HG02870 (cell line): ENCODE data around the gene UTP11.

Experiments used
- ATAC-seq: cut with Tn5 transposase; IDR thresholded peaks from one replicate; pipeline ENCODE4 v1.9.1; 2021; ENCODE audit warnings: mild to moderate bottlenecking, moderate library complexity; ENCODE audit not compliant: unreplicated experiment

Gene UTP11

DNA sequence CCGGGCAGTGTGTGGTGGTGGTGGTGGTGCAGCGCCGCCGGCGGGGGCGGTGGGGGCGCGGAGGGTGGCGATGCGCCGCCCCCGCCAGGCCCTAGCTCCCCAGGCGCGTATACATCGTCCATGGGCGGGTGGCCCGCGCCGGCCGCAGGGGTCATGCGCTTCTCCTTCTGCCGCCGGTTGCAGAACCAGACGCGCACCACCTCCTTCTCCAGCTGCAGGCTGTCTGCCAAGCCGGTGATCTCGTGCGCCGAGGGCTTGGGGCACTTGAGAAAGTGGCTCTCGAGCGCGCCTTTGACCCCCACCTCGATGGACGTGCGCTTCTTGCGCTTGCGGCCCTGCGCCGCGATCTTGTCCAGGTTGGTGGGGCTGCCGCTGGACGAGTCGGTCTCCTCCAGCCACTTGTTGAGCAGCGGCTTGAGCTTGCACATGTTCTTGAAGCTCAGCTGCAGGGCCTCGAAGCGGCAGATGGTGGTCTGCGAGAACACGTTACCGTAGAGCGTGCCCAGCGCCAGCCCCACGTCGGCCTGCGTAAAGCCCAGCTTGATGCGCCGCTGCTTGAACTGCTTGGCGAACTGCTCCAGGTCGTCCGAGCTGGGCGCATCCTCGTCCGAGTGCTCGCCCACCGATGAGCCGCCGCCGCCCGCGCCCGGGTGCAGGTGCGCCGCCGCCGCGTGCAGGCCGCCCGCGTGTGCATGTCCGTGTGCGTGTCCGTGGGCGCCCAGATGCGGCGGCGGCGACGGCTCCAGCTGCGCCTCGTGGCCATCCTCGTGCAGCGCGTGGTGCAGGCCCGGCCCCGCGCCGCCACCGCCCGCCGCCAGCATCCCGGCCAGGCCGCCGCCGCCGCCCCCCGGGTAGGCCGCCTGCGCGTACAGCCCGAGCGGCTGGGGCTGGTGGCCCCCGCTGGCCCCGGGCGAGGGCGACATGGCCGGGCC is 33.1 kb downstream of the UTP11 start:
- no peak for ATAC-seq

DNA sequence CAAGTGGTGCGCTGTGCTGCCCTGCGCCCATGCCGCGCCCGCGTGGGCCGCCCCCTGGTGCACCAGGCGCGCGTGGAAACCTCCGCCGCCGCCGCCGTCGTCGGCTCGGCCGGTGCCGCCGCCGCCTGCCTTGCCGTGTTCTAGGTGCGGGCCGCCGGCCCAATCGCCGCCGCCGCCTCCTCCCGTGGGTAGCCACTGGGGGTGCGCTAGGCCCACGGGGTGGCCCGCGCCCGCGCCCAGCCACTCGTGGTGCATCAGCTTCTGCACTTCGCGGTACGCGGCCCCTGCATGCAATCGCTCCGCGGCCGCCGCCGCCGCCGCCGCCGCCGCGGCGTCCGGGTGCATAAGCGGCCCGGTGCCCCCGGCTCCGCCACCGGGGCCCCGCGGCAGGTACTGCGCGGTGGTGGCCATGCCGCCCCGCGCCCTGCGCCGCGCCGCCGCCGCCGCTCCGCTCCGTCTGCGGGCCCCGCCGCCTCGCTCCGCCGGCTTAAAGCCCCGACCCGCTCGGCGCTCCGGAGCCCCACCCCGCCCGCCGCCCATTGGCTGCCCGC is 33.9 kb downstream of the UTP11 start, which contains the start of gene POU3F1:
TSS of gene POU3F1 (minus strand) at position 461 of the 551 bp plus-strand sequence. CDS start at position 411, 50 bp downstream.
- peak; percentile 9 for ATAC-seq

DNA sequence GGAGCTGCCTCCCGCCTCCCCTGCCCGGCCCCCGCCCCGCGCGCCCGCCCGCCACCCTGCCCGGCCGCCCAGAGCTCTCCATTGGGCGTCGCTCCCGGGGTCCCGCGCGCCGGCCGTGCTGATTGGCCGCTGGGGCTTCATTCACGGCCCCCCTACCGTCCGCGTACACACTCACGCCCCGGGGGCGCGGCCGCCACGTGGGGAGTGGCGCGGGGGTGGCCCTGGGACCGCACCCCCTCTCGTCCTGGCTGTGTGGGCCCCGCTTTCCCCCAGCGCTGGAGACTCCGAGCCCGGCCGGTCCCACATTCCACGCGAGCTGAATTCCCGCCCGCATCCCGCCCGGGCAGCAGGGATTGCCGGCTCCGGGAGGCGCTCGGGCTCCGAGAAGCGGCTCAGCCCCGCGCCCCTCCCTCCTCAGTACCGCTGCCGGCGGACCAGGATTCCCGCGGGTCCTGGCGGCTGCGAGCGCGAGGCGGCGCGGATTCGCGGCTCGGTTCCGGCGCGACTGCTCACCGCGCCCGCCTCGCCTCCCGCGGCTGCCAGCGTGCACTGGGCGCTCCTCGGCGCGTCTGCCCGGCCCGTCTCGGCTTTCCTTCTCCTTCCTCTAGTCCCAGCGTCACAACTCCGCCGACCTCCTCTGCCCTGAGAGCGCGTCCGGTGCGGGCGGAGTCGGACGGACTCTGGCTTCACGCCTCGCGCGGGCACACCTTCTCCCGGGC is 34.5 kb downstream of the UTP11 start:
- ATAC-seq: peak; percentile 71

DNA sequence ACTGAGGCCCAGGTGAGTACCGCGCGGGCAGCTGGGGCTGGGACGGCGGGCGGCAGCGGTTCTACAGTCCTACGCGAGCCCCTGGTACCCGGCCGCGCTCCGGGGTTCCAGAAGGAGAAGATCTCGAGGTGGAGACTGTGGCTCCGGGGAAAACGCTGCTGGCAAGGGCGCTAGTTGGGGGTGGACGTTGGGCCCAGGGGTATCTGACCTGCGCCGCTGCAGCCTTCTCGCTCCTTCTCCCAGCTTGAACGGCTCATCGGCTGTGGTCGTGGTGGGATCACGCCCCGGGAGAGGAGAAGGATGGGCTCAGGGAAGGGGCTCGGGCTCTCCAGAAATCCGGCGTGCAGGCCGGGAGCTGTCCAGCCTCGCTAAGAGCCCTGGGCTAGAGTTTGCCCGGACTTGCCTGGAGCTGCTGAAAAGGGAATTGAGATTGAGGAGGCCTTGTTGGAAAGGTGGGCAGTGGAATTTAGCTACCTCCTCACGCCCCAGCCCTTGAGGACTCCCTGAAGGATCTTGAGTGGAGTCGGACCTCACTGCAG is 35.1 kb downstream of the UTP11 start:
- no peak for ATAC-seq

DNA sequence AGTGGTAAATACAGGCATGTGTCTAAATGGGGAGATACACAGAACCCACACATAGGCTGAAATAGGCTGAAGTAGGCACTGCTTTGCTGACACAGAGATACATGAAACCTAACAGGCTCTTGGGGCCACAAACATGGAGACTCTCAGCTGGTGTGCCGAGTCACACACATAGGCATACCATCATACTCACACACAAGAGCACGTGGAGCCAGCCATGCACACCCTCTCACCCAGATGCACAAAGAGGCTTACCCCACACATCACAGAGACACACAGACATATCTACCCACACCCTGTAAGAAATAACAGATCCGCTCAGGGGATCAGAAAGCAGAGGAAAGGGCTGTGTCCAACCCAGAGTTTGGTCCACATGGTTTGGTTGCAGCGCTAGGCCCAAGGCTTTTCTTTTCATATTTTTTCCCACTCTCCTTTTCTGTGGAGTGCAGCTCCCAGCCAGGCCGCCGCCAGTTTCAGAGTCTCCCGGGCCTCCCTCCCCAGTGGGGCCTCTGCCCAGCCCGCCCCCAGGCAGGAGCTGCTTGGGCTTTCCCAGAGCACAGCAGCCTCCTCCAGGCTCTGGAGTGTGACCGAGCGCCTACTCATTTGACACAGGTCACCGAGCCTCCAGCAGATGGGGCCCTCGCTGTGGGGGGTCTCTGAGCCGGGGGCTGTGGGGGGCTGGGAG is 38.0 kb downstream of the UTP11 start:
- ATAC-seq: no peak

DNA sequence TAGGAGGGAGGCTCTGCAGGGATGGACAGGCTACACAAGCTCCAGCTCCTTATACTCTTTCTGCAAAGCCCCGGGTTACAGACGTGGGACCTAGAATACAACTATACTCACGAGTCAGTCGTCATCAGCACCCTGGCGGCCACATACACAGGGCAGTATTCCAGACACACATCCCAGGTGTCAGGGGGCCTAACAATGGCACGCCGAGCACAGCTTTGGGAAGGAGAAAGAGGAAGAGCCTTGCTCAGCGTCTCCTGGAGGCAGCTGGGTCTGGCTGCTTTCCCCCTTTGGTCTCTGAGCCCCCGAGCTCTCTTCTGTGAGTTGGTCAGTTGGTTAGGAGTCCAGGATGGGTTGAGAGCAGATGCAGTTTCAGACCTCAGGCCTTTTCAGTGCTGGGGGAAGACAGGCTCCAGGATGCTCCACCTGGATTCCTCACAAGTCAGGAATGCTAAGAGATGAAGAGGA is 38.6 kb downstream of the UTP11 start:
- no peak for ATAC-seq

DNA sequence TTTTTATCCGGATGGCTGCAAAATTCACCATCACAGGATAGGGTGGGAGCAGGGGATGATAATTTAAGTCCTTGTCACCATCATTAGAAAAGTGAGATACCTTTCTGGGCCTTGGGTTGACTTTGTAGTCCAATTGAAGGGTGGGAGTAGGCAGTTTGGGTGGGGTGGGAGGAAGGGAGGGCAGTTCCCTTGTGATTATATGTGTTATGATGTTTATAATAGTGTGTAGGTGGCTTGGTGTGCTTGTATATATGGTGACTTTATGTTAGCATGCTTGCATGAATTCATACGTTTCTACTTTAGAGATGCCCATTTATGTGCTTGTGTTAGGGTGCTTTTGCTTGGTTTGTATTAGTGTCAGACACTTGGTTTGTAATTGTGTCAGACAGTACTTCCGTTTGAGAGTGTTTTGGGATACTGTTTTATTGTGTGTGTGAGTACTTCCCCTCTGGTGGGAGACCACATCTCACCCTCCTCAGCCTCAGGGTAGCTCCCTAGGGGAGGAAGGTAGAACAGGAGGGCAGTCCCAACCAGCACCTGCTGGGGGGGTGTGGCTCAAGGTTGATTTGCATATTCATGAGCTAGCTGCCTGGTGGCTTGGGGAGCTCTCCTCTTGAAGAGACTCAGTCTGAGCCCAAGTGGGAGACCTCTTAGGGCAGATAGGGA is 40.3 kb downstream of the UTP11 start:
- no peak for ATAC-seq

DNA sequence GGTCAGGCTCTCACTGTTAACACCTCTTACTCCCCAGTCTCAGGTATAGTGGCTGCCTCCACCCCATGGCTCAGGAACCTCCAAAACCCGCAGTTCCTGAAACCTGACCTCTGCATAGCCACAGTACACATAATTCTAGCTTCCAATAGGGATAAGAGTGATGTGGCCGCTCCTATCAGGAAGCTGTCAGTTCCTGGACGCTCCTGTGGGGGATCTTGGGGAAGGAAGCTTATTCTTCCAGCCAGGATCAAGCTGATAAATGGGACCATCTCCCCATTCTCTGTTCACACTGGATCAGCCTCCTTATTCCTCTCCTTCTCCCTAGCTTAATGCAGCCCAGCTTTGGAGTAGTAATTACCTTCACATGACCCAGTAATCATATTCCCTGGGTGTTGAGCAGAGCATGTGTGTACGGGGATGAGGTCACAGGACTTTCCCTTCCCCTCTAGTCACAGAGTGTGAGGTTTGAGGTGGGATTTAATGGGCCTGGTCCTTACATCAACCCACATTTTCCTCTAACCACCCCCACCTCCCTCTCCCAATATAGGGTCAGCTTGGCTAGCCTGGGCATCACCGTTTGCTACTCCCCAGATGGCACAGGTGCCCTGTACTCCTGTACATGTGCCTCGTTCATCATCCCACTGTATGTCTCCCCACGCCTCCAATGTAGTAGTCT is 41.0 kb downstream of the UTP11 start:
- no peak for ATAC-seq

DNA sequence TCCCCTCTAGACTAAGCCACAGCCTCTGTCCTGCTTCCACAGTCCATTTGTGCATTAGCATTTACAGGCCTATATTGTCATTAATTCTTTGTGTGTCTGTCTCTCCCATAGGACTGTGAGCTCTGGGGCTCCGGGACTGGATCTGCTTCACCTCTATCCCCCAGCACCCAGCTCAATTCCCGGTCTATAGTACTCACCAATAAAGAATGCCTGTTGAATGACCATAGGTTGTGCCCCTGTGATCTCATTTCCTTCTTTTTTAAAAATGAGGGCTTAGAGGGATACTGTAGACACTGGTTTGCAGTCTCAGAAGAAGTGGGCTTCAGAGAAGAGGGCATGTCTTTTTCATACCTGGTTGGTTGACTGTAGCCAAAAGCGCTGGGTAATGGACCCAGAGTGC is 42.9 kb downstream of the UTP11 start:
- ATAC-seq: no peak

DNA sequence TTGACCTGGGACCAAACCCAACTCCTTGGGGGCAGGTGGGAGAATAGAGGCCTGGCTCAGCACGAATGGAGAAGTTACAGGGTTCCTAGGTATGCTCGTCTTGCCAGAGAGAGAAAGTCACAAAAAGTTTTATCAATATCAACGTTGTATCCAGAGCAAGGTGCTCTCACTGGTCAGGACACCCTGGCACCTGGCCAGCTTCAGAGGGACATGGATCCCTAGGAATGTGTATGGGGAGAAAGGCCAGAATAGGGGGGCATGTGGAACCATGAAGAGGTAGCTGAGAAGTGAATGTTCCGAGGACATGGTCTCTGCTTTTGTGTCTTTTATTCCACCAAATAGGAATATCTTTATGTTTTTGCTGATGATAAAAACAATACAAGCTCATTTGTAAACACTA is 43.4 kb downstream of the UTP11 start:
- no peak for ATAC-seq

DNA sequence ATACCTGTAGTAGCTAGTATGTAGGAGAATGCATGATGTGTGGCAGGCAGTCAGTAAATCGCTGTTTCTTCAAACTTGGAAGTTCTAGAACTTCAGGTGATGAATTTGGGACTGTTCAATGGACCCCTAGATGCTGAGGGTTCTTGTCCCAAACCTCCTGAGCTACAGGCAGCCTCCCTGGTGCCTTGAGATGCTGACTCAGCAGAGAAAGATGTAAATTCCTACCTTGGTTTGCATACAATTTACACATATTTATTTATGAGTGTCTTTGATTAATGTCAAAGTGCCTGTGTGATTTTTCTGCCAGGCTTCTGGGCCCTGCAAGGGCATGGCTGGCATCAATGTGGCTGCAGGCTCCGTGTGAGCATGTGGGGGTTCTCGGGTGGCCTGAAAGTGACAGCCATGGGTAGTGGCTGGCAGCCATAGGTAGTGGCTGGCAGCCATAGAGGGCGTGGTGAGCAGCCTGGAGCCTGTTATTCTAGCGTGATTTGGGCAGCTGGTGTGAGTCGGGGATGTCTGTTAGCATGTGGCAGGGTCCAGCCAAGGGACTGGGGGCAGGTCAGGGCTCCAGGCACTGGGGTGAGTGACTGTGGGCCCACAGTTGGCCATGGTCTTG is 47.2 kb downstream of the UTP11 start:
- ATAC-seq: no peak

DNA sequence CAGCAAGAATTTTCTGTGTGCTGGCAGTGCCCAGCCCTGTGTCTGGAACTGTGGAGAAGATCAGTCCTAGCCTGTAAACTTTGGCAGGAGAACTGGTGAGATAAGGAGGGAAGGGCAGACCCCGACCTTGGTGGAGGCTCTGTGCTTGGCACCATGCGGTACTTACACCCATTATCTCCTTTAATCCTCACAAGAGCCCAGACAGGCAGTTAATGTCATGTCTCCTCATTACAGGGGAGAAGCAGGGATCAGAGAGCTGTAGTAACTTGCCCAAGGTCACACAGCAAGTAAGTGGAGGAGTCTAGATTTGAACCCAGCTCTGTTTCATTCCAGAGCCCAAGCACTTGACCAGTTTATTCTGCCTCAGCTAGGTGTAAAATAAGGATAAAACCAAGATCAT is 48.0 kb downstream of the UTP11 start:
- no peak for ATAC-seq

DNA sequence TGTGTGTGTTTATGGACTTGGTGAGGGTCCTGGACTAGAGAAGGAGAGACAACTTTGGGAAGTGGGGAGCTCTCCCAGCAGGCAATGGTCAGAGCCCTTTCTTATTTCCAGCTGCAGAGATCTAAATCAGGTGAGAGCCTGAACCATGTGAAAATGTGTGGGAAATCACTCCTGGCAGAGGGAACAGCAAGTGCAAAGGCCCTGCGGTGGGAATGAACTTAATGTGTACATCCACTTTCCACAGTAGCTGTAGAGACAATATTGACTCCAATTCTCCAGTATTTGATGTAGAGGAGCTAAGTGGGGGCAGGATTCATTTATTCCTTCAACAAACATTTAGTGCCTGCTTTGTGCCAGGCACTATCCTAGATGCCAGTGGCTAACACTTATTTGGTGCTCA is 48.8 kb downstream of the UTP11 start:
- ATAC-seq: no peak

DNA sequence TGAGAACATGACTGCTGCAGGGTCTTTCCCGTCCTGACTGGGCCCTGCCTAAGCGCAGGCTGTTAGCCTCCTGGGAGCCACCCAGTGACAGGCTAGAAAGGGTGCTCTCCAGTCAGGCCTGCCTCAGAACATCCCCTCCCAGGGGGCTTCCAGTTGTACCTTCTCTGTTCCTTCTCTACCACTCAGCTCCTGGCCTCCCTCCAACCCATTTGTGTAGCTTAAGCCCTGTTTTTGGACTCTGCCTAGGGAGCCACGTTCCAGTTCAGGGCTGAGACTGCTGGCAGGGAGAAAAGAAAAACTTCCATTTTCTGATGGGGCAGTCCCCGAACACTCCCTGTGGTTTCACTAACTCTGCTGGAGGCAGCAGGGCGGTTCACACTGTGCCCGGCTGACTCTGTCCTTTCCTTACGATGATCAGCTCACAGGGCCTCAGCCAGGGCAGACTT is 49.4 kb downstream of the UTP11 start:
- peak; percentile 62 for ATAC-seq

DNA sequence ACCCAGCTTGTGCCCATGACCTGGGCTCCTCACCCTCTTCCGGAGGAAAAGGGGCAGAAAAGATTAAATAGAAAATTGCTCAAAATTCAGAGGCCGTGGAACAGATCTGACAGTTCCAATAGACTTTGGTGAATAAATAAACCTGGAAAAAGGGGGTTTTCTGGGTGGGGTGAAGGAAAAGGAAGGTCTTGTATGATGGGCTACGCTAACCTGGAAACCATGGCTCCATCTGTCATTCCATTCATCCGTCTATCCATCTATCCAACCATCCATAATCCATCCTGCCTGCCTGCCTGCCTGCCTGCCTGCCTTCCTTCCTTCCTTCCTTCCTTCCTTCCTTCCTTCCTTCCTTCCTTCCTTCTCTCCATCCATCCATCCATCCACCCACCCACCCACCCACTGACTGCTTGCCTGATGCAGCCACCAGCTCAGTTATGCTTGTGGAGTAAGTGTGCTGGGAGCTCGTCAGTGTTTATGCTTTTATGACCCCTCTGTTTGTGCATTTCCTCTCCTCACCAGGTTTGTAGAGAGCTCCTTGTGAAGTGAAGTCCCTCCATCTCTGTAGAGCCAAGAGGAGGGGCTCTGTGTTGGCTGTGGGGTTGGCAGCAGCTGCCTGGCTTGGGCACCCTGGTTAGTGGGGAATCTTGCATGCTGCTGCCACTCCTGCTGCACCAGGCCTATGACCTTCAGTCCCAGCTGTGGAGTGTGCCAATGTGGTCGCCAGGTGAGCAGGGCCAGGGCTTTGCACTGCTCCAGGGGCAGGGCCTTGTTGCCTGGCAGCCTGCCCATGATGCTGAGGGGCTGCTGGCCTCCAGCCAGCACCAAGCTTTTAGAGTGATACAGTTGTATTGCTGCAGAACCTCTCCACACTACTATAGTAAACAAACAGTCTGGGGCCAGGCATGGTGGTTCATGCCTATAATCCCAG is 50.1 kb downstream of the UTP11 start:
- ATAC-seq: no peak

DNA sequence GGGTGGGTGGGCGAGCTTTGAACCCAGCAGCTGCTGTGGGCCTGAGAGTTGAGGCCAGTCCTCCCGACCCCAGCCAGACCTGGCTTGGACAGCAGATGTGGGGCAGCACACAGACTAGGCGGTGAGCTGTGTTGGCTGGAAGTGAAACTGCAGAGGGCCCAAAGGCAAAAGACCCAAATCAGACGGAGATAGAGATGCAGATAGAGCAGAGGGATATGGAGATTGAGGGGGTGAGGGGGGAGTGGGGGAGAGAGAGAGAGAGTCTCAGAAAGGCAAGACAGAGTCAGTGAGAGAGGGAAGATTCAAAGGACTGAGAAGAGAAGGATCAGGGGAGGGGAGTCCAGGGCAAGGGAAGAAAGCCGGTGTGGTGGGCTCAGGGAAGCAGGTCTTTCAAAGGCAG is 51.1 kb downstream of the UTP11 start:
- ATAC-seq: no peak

DNA sequence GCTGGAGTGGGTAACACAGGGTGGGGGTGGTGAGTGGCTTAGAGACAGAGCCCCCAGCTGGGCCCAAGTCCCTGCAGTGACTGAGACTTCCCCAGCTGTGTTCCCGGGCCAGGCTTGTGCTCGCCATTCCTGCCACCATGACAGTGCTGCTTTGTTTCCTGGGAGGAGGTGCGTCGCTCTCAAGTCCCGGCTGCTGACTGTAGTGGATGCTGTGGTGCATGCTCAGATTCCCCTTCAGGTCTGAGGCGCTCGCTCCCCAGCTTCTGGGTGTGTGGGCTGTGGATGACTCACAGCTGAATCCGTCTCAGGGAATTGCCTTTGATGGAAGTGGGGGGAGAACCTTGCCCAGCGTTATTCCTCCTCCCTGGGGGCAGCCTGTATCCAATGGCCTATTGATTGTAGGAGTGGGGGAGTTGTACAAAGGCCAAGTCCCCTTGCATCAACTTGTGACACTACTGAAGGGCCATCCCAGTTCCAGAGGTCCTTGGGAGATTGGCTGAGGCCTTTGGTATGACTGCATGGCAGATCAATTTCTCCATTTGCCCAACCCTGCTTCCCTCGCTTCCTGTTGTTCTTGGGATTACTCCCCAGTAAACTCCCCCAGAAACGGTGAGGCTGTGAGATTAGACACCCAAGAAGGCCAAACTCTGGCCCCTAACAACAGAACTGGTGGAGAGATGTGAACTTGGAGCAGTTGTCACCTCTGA is 51.8 kb downstream of the UTP11 start:
- ATAC-seq: no peak
